Urothelium cell line (cell line): Measurements from ENCODE around the gene PMM2.
A peak's percentile ranks its signal among the peaks of the same experiment; 100 is the strongest.
"Not testable (repeated sequence)": the region's sequence is repeated elsewhere in the genome, so short reads cannot be mapped to it uniquely, and the experiment has no call there.

ENCODE experiments used
- DNase-seq: peaks from one replicate; pipeline ENCODE4 v3.0.0; 2011; ENCODE audit warnings: low spot score, mixed read lengths
- FAIRE-seq: peaks from 2 replicates; lab custom pipeline; 2011; peaks lifted over from hg19 to GRCh38; lab: Jason Lieb, UNC

Gene PMM2

GRCh38 chr16:8865145-8865882 is 67.7 kb downstream of the PMM2 start:
- DNase-seq, result no peak

GRCh38 chr16:8866118-8866883 is 68.7 kb downstream of the PMM2 start:
- FAIRE-seq (no peak), DNase-seq (no peak)

More at GRCh38 chr16:8865145-8865882, 67.7 kb downstream of the PMM2 start:
- no peak for FAIRE-seq

GRCh38 chr16:8866884-8867215 is 69.2 kb downstream of the PMM2 start:
- DNase-seq (no peak), FAIRE-seq (no peak)

GRCh38 chr16:8867216-8867931 is 69.7 kb downstream of the PMM2 start:
- FAIRE-seq (no peak), DNase-seq (no peak)

GRCh38 chr16:8867932-8868415 is 70.3 kb downstream of the PMM2 start:
- FAIRE-seq (no peak), DNase-seq (no peak)

GRCh38 chr16:8868416-8869211 is 71.0 kb downstream of the PMM2 start, which contains the start of gene CARHSP1:
TSS of gene CARHSP1 (minus strand) at chr16:8869006. CDS start at chr16:8859328, 9,678 bp downstream.
- no peak for FAIRE-seq
- peak; percentile 98 for DNase-seq

GRCh38 chr16:8869212-8869987 is 71.8 kb downstream of the PMM2 start:
- no peak for FAIRE-seq
- DNase-seq, result no peak

GRCh38 chr16:8869988-8870241 is 72.3 kb downstream of the PMM2 start:
- not testable (repeated sequence) for FAIRE-seq, DNase-seq

- DNase-seq (no peak), FAIRE-seq (no peak)
Observed at GRCh38 chr16:8872071-8872470, 74.4 kb downstream of the PMM2 start.

GRCh38 chr16:8872967-8873865 is 75.6 kb downstream of the PMM2 start:
- FAIRE-seq (no peak), DNase-seq (no peak)

GRCh38 chr16:8873866-8874195 is 76.2 kb downstream of the PMM2 start:
- not testable (repeated sequence) for DNase-seq, FAIRE-seq

GRCh38 chr16:8874388-8874787 is 76.7 kb downstream of the PMM2 start:
- FAIRE-seq (no peak), DNase-seq (no peak)

- not testable (repeated sequence) for FAIRE-seq, DNase-seq
Observed at GRCh38 chr16:8875317-8875716, 77.7 kb downstream of the PMM2 start.

- no peak for FAIRE-seq
Observed at GRCh38 chr16:8877894-8878522, 80.4 kb downstream of the PMM2 start.

GRCh38 chr16:8878523-8878911 is 80.9 kb downstream of the PMM2 start:
- no peak for FAIRE-seq
- DNase-seq, result peak; percentile 75

More at GRCh38 chr16:8877894-8878522, 80.4 kb downstream of the PMM2 start:
- no peak for DNase-seq

- DNase-seq (no peak), FAIRE-seq (no peak)
Observed at GRCh38 chr16:8880839-8881510, 83.3 kb downstream of the PMM2 start.

- FAIRE-seq (no peak), DNase-seq (no peak)
Observed at GRCh38 chr16:8882041-8882617, 84.5 kb downstream of the PMM2 start, which contains the start of gene LITAFD. TSS of gene LITAFD (plus strand) at chr16:8882351. CDS start at chr16:8884356, 2,005 bp downstream.
